K562 (cell line): ENCODE data around the gene ACADVL. TPM values are rescaled to one million over a fixed set of nuclear protein-coding genes. Genes with fewer than 3 reads are reported as not detected.

Experiments
- ESRRB ChIP-seq: fragments of 250-450 bp; sonication (Bioruptor Pico); IDR thresholded peaks from 2 replicates; pipeline ENCODE4 v1.5.0; 2020; ENCODE audit warnings: mild to moderate bottlenecking, moderate library complexity, borderline replicate concordance
- HDAC2 ChIP-seq: fragments of 450-650 bp; IDR thresholded peaks from 2 replicates; pipeline ENCODE4 v1.6.1; 2016; ENCODE audit warnings: mild to moderate bottlenecking
- NCOR1 ChIP-seq: fragments of 450-650 bp; IDR thresholded peaks from 2 replicates; pipeline ENCODE4 v1.6.1; 2016; ENCODE audit warnings: mild to moderate bottlenecking, moderate library complexity
- PCBP2 ChIP-seq: fragments of 200-400 bp; formaldehyde crosslinking; IDR thresholded peaks from 2 replicates; pipeline ENCODE4 v1.6.1; 2018; ENCODE audit warnings: low read length, low read depth, mild to moderate bottlenecking, moderate library complexity; ENCODE audit not compliant: poor library complexity, severe bottlenecking
- RAD51 ChIP-seq: fragments of 450-650 bp; IDR thresholded peaks from 2 replicates; pipeline ENCODE4 v1.7.1; 2016; ENCODE audit warnings: low read depth, mild to moderate bottlenecking, borderline replicate concordance
- RBM17 ChIP-seq: fragments of 200-400 bp; formaldehyde crosslinking; IDR thresholded peaks from 2 replicates; pipeline ENCODE4 v1.6.1; 2017; ENCODE audit warnings: low read depth, mild to moderate bottlenecking, low read length, borderline replicate concordance
- TCFL5 ChIP-seq: fragments of 250-450 bp; sonication (Bioruptor Pico); conservative IDR thresholded peaks from 2 replicates; pipeline ENCODE4 v1.6.1; 2021; ENCODE audit warnings: mild to moderate bottlenecking, moderate library complexity, matching md5 sums
- ZFP30 ChIP-seq: fragments of 250-450 bp; sonication (Bioruptor Pico); IDR thresholded peaks from 2 replicates; pipeline ENCODE4 v1.8.0; 2022; ENCODE audit warnings: moderate library complexity, mild to moderate bottlenecking, inconsistent platforms, borderline replicate concordance
- ZNF347 ChIP-seq: fragments of 450-650 bp; formaldehyde crosslinking; IDR thresholded peaks from 2 replicates; pipeline ENCODE4 v1.4.0; 2020; ENCODE audit warnings: low read depth, mild to moderate bottlenecking, moderate library complexity
- polyA plus RNA-seq, 8 experiments: library from polyadenylated mRNA; depleted of rRNA in 4 of 8; stranded (reverse) in 5 of 8; unstranded in 3 of 8; fragments of >200 nt; fragmentation: Nextera tagmentation in 2 of 8; fragmentation: Illumina TruSeq in 1 of 8; extraction: Ambion mirVana in 2 of 8; extraction: Trizol in 1 of 8; gene quantifications; 2 replicates each; pipeline versions ENCODE4 v1.2.1 to v1.2.3, GENCODE V29; 2011 to 2014; ENCODE audit warnings: inconsistent platforms in 1 of 8, missing spikeins in 1 of 8
- total RNA-seq, 7 experiments: library from RNA; depleted of rRNA in 6 of 7; stranded (reverse); fragments of >200 nt in 6 of 7; fragmentation: Illumina TruSeq in 2 of 7; extraction: Trizol in 2 of 7; gene quantifications; 2 replicates each; pipeline versions ENCODE4 v1.2.1 to v1.2.3, GENCODE V29; 2011 to 2021; ENCODE audit warnings: low replicate concordance in 1 of 7
- TF ChIP-seq, protein P1 (sequence below), 2 experiments: fragments of 450-650 bp; conservative IDR thresholded peaks; 2 replicates each; pipeline ENCODE4 v1.6.1; 2017; ENCODE audit warnings: mild to moderate bottlenecking in 2 of 2, moderate library complexity in 2 of 2
- TF ChIP-seq, protein P2 (sequence below): sonication (generic); formaldehyde crosslinking; IDR thresholded peaks from 2 replicates; pipeline ENCODE4 v1.8.1; 2022; ENCODE audit warnings: missing genetic modification reagents
- TF ChIP-seq, protein P3 (sequence below): sonication (generic); formaldehyde crosslinking; IDR thresholded peaks from 2 replicates; pipeline ENCODE4 v1.8.0; 2023; ENCODE audit warnings: mild to moderate bottlenecking, missing genetic modification reagents
- TF ChIP-seq, protein P4 (sequence below): fragments of 250-450 bp; sonication (Bioruptor Pico); IDR thresholded peaks from 2 replicates; pipeline ENCODE4 v1.4.0; 2020; ENCODE audit warnings: mild to moderate bottlenecking, moderate library complexity
- TF ChIP-seq, protein P5 (sequence below): fragments of 450-650 bp; conservative IDR thresholded peaks from 2 replicates; pipeline ENCODE4 v1.6.1; 2016; ENCODE audit warnings: missing genetic modification characterization, low read depth, mild to moderate bottlenecking, control low read depth, missing compliant biosample characterization
- TF ChIP-seq, protein P6 (sequence below): sonication (generic); formaldehyde crosslinking; IDR thresholded peaks from 2 replicates; pipeline ENCODE4 v1.8.0; 2022; ENCODE audit warnings: mild to moderate bottlenecking, missing genetic modification reagents

ACADVL gene
- total and polyA plus RNA-seq, 9 of the 15 experiments (the other 6 are each of a cell fraction or from before 2014, with no cell fraction given), result 25.5 to 449 (median 214) TPM

DNA sequence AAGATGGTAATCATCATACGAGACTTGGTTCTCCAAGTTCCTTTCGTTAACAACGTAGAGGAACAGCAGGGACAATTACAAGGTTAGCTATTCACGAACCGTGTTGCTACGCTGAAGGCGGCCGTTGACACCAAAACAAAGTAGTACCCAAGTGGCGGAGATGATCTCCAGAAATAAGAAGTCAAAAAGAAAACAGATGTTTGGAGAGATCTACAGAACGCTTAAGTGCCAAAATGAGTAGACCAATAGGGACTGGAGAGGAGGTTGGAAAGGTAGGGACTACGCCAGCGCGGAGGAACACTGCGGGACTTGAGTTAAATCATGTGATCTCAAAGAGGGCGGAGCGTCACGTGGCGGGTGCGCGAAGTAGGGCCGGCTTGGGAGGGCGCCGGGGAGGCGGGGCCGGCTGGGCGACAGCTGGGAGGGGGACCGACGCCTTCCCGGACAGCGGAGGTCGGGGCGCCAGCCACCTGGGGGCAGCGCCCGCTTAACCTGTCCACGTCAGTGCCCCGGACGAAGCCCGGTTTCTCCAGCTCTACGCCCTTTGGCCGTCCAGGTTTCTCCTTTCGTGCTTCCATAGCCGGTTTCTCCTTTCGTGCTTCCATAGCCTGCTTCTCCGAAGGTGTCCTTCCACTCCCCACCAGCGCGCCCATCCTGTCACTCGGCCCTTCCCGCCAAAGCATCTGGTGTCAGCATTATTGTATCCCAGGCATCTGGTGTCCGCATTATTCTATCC lies 23.1 kb downstream of the ACADVL start (continued):
- TF ChIP-seq, protein P1, sequence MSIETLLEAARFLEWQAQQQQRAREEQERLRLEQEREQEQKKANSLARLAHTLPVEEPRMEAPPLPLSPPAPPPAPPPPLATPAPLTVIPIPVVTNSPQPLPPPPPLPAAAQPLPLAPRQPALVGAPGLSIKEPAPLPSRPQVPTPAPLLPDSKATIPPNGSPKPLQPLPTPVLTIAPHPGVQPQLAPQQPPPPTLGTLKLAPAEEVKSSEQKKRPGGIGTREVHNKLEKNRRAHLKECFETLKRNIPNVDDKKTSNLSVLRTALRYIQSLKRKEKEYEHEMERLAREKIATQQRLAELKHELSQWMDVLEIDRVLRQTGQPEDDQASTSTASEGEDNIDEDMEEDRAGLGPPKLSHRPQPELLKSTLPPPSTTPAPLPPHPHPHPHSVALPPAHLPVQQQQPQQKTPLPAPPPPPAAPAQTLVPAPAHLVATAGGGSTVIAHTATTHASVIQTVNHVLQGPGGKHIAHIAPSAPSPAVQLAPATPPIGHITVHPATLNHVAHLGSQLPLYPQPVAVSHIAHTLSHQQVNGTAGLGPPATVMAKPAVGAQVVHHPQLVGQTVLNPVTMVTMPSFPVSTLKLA (conservative IDR thresholded peaks at IDR 0.05), result peak; percentile 96 to 97
- TF ChIP-seq, protein P2, sequence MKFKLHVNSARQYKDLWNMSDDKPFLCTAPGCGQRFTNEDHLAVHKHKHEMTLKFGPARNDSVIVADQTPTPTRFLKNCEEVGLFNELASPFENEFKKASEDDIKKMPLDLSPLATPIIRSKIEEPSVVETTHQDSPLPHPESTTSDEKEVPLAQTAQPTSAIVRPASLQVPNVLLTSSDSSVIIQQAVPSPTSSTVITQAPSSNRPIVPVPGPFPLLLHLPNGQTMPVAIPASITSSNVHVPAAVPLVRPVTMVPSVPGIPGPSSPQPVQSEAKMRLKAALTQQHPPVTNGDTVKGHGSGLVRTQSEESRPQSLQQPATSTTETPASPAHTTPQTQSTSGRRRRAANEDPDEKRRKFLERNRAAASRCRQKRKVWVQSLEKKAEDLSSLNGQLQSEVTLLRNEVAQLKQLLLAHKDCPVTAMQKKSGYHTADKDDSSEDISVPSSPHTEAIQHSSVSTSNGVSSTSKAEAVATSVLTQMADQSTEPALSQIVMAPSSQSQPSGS, result no peak
- TF ChIP-seq, protein P3, sequence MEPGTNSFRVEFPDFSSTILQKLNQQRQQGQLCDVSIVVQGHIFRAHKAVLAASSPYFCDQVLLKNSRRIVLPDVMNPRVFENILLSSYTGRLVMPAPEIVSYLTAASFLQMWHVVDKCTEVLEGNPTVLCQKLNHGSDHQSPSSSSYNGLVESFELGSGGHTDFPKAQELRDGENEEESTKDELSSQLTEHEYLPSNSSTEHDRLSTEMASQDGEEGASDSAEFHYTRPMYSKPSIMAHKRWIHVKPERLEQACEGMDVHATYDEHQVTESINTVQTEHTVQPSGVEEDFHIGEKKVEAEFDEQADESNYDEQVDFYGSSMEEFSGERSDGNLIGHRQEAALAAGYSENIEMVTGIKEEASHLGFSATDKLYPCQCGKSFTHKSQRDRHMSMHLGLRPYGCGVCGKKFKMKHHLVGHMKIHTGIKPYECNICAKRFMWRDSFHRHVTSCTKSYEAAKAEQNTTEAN (CRISPR knock-in tag), result no peak
- TF ChIP-seq ESRRB (CRISPR knock-in tag), result no peak
- TF ChIP-seq NCOR1, result peak; percentile 72
- TF ChIP-seq ZNF347 (CRISPR knock-in tag), result no peak
- TF ChIP-seq, protein P4, sequence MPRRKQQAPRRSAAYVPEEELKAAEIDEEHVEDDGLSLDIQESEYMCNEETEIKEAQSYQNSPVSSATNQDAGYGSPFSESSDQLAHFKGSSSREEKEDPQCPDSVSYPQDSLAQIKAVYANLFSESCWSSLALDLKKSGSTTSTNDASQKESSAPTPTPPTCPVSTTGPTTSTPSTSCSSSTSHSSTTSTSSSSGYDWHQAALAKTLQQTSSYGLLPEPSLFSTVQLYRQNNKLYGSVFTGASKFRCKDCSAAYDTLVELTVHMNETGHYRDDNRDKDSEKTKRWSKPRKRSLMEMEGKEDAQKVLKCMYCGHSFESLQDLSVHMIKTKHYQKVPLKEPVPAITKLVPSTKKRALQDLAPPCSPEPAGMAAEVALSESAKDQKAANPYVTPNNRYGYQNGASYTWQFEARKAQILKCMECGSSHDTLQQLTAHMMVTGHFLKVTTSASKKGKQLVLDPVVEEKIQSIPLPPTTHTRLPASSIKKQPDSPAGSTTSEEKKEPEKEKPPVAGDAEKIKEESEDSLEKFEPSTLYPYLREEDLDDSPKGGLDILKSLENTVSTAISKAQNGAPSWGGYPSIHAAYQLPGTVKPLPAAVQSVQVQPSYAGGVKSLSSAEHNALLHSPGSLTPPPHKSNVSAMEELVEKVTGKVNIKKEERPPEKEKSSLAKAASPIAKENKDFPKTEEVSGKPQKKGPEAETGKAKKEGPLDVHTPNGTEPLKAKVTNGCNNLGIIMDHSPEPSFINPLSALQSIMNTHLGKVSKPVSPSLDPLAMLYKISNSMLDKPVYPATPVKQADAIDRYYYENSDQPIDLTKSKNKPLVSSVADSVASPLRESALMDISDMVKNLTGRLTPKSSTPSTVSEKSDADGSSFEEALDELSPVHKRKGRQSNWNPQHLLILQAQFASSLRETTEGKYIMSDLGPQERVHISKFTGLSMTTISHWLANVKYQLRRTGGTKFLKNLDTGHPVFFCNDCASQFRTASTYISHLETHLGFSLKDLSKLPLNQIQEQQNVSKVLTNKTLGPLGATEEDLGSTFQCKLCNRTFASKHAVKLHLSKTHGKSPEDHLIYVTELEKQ (CRISPR knock-in tag), result no peak
- TF ChIP-seq RBM17, result no peak
- TF ChIP-seq, protein P5, sequence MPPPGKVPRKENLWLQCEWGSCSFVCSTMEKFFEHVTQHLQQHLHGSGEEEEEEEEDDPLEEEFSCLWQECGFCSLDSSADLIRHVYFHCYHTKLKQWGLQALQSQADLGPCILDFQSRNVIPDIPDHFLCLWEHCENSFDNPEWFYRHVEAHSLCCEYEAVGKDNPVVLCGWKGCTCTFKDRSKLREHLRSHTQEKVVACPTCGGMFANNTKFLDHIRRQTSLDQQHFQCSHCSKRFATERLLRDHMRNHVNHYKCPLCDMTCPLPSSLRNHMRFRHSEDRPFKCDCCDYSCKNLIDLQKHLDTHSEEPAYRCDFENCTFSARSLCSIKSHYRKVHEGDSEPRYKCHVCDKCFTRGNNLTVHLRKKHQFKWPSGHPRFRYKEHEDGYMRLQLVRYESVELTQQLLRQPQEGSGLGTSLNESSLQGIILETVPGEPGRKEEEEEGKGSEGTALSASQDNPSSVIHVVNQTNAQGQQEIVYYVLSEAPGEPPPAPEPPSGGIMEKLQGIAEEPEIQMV, result no peak
- no peak for TF ChIP-seq TCFL5 (CRISPR knock-in tag)
- TF ChIP-seq, protein P6, sequence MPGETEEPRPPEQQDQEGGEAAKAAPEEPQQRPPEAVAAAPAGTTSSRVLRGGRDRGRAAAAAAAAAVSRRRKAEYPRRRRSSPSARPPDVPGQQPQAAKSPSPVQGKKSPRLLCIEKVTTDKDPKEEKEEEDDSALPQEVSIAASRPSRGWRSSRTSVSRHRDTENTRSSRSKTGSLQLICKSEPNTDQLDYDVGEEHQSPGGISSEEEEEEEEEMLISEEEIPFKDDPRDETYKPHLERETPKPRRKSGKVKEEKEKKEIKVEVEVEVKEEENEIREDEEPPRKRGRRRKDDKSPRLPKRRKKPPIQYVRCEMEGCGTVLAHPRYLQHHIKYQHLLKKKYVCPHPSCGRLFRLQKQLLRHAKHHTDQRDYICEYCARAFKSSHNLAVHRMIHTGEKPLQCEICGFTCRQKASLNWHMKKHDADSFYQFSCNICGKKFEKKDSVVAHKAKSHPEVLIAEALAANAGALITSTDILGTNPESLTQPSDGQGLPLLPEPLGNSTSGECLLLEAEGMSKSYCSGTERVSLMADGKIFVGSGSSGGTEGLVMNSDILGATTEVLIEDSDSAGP, result no peak
- TF ChIP-seq ZFP30 (CRISPR knock-in tag), result no peak
- peak; percentile 77 for TF ChIP-seq HDAC2
- TF ChIP-seq PCBP2, result no peak
- TF ChIP-seq RAD51, result peak; percentile 98
